Liver (tissue), 9 donors: Measurements from ENCODE around the gene NTM. TPM values are rescaled to one million over a fixed set of nuclear protein-coding genes. Genes with fewer than 3 reads are reported as not detected.

Source experiments
- DNase-seq: peaks from one replicate; pipeline ENCODE4 v3.0.0-alpha.2; 2017; ENCODE audit warnings: low spot score
- H3K27ac ChIP-seq, 2 donors: one replicate each; pipeline ENCODE4 v1.7.0; 2013; ENCODE audit warnings: inconsistent platforms in 2 of 2, low read length in 2 of 2, control low read depth in 1 of 2, low read depth in 1 of 2, mild to moderate bottlenecking in 1 of 2
- H3K27me3 ChIP-seq, 4 donors: one replicate each; pipeline versions ENCODE4 v1.6.1 to v1.7.0; 2013; ENCODE audit warnings: low read length in 3 of 4, inconsistent platforms in 1 of 4, mild to moderate bottlenecking in 1 of 4, moderate library complexity in 1 of 4; ENCODE audit not compliant: control insufficient read depth in 4 of 4, insufficient read depth in 4 of 4
- H3K36me3 ChIP-seq, 4 donors: one replicate each; pipeline versions ENCODE4 v1.6.1 to v1.7.0; 2013; ENCODE audit warnings: low read length in 3 of 4, mild to moderate bottlenecking in 3 of 4, low read depth in 1 of 4, moderate library complexity in 1 of 4; ENCODE audit not compliant: control insufficient read depth in 4 of 4, insufficient read depth in 3 of 4
- H3K4me1 ChIP-seq, 4 donors: one replicate each; pipeline versions ENCODE4 v1.6.1 to v1.7.0; 2013; ENCODE audit warnings: low read length in 3 of 4, mild to moderate bottlenecking in 3 of 4, moderate library complexity in 1 of 4; ENCODE audit not compliant: control insufficient read depth in 4 of 4, insufficient read depth in 4 of 4
- H3K4me3 ChIP-seq, 3 donors: one replicate each; pipeline versions ENCODE4 v1.6.1 to v1.7.0; 2013; ENCODE audit warnings: low read length in 3 of 3, control low read depth in 1 of 3, low read depth in 1 of 3, mild to moderate bottlenecking in 1 of 3
- H3K9ac ChIP-seq, 2 donors: one replicate each; pipeline ENCODE4 v1.7.0; 2013; ENCODE audit warnings: low read length in 2 of 2, mild to moderate bottlenecking in 2 of 2, moderate library complexity in 2 of 2, control low read depth in 1 of 2, low read depth in 1 of 2
- H3K9me3 ChIP-seq, 4 donors: one replicate each; pipeline versions ENCODE4 v1.6.1 to v1.7.0; 2013; ENCODE audit warnings: low read length in 3 of 4; ENCODE audit not compliant: control insufficient read depth in 4 of 4
- ATF3 ChIP-seq: IDR thresholded peaks from 2 replicates; pipeline ENCODE4 v1.6.1; 2016; ENCODE audit warnings: antibody characterized with exemption
- EGR1 ChIP-seq, 2 donors: IDR thresholded peaks; 2 replicates each; pipeline ENCODE4 v1.6.1; 2016 to 2018; ENCODE audit warnings: antibody characterized with exemption in 2 of 2, low read depth in 2 of 2
- FOXA1 ChIP-seq: IDR thresholded peaks from 2 replicates; pipeline ENCODE4 v1.6.1; 2016; ENCODE audit warnings: antibody characterized with exemption
- FOXA2 ChIP-seq: IDR thresholded peaks from 2 replicates; pipeline ENCODE4 v1.6.1; 2016; ENCODE audit warnings: antibody characterized with exemption
- GABPA ChIP-seq, 2 donors: IDR thresholded peaks in 1 of 2; conservative IDR thresholded peaks in 1 of 2; 2 replicates each; pipeline ENCODE4 v1.6.1; 2016; ENCODE audit warnings: antibody characterized with exemption in 2 of 2, mild to moderate bottlenecking in 1 of 2, moderate library complexity in 1 of 2
- HNF4A ChIP-seq, 2 donors: conservative IDR thresholded peaks; 2 replicates each; pipeline ENCODE4 v1.6.1; 2016; ENCODE audit warnings: antibody characterized with exemption in 2 of 2, mild to moderate bottlenecking in 2 of 2
- HNF4G ChIP-seq: IDR thresholded peaks from 2 replicates; pipeline ENCODE4 v1.6.1; 2016; ENCODE audit warnings: antibody characterized with exemption
- RAD21 ChIP-seq, 2 donors: IDR thresholded peaks; 2 replicates each; pipeline ENCODE4 v1.6.1; 2016; ENCODE audit warnings: antibody characterized with exemption in 2 of 2, mild to moderate bottlenecking in 2 of 2
- RXRA ChIP-seq, 2 donors: IDR thresholded peaks; 2 replicates each; pipeline ENCODE4 v1.6.1; 2017 to 2018; ENCODE audit warnings: antibody characterized with exemption in 2 of 2, mild to moderate bottlenecking in 1 of 2
- SP1 ChIP-seq: IDR thresholded peaks from 2 replicates; pipeline ENCODE4 v1.6.1; 2018; ENCODE audit warnings: antibody characterized with exemption, mild to moderate bottlenecking
- TAF1 ChIP-seq: conservative IDR thresholded peaks from 2 replicates; pipeline ENCODE4 v1.6.1; 2016; ENCODE audit warnings: antibody characterized with exemption, mild to moderate bottlenecking
- YY1 ChIP-seq: IDR thresholded peaks from 2 replicates; pipeline ENCODE4 v1.6.1; 2016; ENCODE audit warnings: antibody characterized with exemption, mild to moderate bottlenecking
- whole genome bisulfite sequencing: extraction: QIAGEN DNeasy Blood & Tissue Kit; methylation state at CpG from one replicate; pipeline ENCODE4 v1.1.7; 2013; 5-methylcytosine and 5-hydroxymethylcytosine counted together
- polyA plus RNA-seq, 2 donors: library from polyadenylated mRNA; stranded (reverse) in 1 of 2; unstranded in 1 of 2; fragments of 200-250 nt in 1 of 2; fragments of >200 nt in 1 of 2; fragmentation: Nextera tagmentation in 1 of 2; extraction: Ambion mirVana in 1 of 2; gene quantifications; one replicate each; pipeline versions ENCODE4 v1.2.1 to v1.2.3, GENCODE V29; 2013 to 2015
- total RNA-seq, 2 donors: library from RNA; depleted of rRNA; stranded (reverse); fragments of >200 nt; gene quantifications; one replicate each; pipeline ENCODE4 v1.2.3, GENCODE V29; 2014
- TF ChIP-seq, protein P1 (sequence below): IDR thresholded peaks from 2 replicates; pipeline ENCODE4 v1.6.1; 2016; ENCODE audit warnings: antibody characterized with exemption
- TF ChIP-seq, protein P2 (sequence below): IDR thresholded peaks from 2 replicates; pipeline ENCODE4 v1.6.1; 2016; ENCODE audit warnings: antibody characterized with exemption, mild to moderate bottlenecking
- TF ChIP-seq, protein P3 (sequence below): IDR thresholded peaks from 2 replicates; pipeline ENCODE4 v1.6.1; 2016; ENCODE audit warnings: antibody characterized with exemption
- TF ChIP-seq, protein P4 (sequence below): fragments of 150-350 bp; IDR thresholded peaks from 2 replicates; pipeline ENCODE4 v1.5.1; 2017; ENCODE audit warnings: improper control_type of control experiment, low read depth, low read length; ENCODE audit not compliant: missing input control
- donor health status: healthy.
- donor health status: healthy.
- donor health status: healthy.
- donor health status: healthy.
- donor health status: healthy.

The NTM gene
- total and polyA plus RNA-seq, 4 donors: 0.08 to 1.1 (median 0.08) TPM; not detected in 1

- no peaks in the 10 kb centered on the region for H3K9me3 ChIP-seq
- H3K4me1 ChIP-seq: no peaks in the 10 kb centered on the region
- no peak for DNase-seq
- H3K27ac ChIP-seq: no peak overlapping the region
- H3K36me3 ChIP-seq: no peaks in the 10 kb centered on the region
- WGBS: 57% methylated on average over 1 of the region's 1 CpG
- TF ChIP-seq, protein P1, sequence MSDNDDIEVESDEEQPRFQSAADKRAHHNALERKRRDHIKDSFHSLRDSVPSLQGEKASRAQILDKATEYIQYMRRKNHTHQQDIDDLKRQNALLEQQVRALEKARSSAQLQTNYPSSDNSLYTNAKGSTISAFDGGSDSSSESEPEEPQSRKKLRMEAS: no peak
- TF ChIP-seq EGR1 (IDR thresholded peaks at IDR 0.05; ENCODE audit: low read depth in 2 of 2): no peak
- no peak for TF ChIP-seq GABPA (IDR thresholded peaks at IDR 0.05 in 1 of 2, conservative IDR thresholded peaks at IDR 0.05 in 1 of 2)
- TF ChIP-seq FOXA1: no peak
- TF ChIP-seq, protein P2, sequence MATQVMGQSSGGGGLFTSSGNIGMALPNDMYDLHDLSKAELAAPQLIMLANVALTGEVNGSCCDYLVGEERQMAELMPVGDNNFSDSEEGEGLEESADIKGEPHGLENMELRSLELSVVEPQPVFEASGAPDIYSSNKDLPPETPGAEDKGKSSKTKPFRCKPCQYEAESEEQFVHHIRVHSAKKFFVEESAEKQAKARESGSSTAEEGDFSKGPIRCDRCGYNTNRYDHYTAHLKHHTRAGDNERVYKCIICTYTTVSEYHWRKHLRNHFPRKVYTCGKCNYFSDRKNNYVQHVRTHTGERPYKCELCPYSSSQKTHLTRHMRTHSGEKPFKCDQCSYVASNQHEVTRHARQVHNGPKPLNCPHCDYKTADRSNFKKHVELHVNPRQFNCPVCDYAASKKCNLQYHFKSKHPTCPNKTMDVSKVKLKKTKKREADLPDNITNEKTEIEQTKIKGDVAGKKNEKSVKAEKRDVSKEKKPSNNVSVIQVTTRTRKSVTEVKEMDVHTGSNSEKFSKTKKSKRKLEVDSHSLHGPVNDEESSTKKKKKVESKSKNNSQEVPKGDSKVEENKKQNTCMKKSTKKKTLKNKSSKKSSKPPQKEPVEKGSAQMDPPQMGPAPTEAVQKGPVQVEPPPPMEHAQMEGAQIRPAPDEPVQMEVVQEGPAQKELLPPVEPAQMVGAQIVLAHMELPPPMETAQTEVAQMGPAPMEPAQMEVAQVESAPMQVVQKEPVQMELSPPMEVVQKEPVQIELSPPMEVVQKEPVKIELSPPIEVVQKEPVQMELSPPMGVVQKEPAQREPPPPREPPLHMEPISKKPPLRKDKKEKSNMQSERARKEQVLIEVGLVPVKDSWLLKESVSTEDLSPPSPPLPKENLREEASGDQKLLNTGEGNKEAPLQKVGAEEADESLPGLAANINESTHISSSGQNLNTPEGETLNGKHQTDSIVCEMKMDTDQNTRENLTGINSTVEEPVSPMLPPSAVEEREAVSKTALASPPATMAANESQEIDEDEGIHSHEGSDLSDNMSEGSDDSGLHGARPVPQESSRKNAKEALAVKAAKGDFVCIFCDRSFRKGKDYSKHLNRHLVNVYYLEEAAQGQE: no peak
- no peak for TF ChIP-seq RAD21 (IDR thresholded peaks at IDR 0.05)
- TF ChIP-seq HNF4G: no peak
- TF ChIP-seq, protein P3, sequence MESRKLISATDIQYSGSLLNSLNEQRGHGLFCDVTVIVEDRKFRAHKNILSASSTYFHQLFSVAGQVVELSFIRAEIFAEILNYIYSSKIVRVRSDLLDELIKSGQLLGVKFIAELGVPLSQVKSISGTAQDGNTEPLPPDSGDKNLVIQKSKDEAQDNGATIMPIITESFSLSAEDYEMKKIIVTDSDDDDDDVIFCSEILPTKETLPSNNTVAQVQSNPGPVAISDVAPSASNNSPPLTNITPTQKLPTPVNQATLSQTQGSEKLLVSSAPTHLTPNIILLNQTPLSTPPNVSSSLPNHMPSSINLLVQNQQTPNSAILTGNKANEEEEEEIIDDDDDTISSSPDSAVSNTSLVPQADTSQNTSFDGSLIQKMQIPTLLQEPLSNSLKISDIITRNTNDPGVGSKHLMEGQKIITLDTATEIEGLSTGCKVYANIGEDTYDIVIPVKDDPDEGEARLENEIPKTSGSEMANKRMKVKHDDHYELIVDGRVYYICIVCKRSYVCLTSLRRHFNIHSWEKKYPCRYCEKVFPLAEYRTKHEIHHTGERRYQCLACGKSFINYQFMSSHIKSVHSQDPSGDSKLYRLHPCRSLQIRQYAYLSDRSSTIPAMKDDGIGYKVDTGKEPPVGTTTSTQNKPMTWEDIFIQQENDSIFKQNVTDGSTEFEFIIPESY: no peak
- no peak for TF ChIP-seq ATF3
- TF ChIP-seq HNF4A (conservative IDR thresholded peaks at IDR 0.05): no peak
- TF ChIP-seq TAF1: no peak
- TF ChIP-seq FOXA2: no peak
- TF ChIP-seq RXRA (IDR thresholded peaks at IDR 0.05): no peak
- no peak for TF ChIP-seq SP1
- no peak overlapping the region for H3K4me3 ChIP-seq
- no peak overlapping the region for H3K9ac ChIP-seq
- H3K27me3 ChIP-seq: peaks cover 0 to 9% (median 1%) of the 10 kb centered on the region in 4 donors
These were observed 637.8 kb downstream of the NTM start for GRCh38 chr11:132008226-132008625.

DNA sequence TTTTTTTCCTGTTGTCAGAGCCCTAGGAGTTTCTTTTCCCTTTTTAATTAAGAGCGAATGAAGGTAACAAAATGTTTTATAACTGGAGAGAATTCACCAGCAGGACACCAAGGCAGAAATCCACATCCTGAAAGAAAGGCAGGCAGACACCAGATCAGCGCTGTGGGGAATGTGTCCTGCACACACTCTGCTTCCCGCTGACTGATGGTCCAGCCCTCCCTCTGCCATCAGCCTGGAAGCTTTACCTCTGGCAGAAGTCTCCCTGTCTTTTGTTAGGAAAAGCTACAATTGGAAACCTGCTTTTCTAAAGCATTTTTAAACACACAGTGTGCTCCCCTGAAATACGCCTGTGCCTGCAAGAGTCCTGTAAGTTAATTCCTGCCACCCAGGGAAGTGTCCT is 638.5 kb downstream of the NTM start:
- peaks cover 0 to 9% (median 1%) of the 10 kb centered on the region in 4 donors for H3K27me3 ChIP-seq
- WGBS: 35% methylated on average over 4 of the region's 4 CpGs
- H3K27ac ChIP-seq: no peak overlapping the region
- DNase-seq: no peak
- no peaks in the 10 kb centered on the region for H3K36me3 ChIP-seq
- H3K9me3 ChIP-seq: no peaks in the 10 kb centered on the region
- no peaks in the 10 kb centered on the region for H3K4me1 ChIP-seq
- no peak overlapping the region for H3K4me3 ChIP-seq
- H3K9ac ChIP-seq: no peak overlapping the region
- TF ChIP-seq, protein P1: no peak
- TF ChIP-seq FOXA2 (no peak), RXRA (IDR thresholded peaks at IDR 0.05) (no peak), GABPA (IDR thresholded peaks at IDR 0.05 in 1 of 2, conservative IDR thresholded peaks at IDR 0.05 in 1 of 2) (no peak), TAF1 (no peak), EGR1 (IDR thresholded peaks at IDR 0.05; ENCODE audit: low read depth in 2 of 2) (no peak), YY1 (no peak), HNF4G (no peak), ATF3 (no peak), RAD21 (IDR thresholded peaks at IDR 0.05) (no peak), HNF4A (conservative IDR thresholded peaks at IDR 0.05) (no peak), SP1 (no peak)
- TF ChIP-seq, protein P3: no peak
- TF ChIP-seq, protein P4, sequence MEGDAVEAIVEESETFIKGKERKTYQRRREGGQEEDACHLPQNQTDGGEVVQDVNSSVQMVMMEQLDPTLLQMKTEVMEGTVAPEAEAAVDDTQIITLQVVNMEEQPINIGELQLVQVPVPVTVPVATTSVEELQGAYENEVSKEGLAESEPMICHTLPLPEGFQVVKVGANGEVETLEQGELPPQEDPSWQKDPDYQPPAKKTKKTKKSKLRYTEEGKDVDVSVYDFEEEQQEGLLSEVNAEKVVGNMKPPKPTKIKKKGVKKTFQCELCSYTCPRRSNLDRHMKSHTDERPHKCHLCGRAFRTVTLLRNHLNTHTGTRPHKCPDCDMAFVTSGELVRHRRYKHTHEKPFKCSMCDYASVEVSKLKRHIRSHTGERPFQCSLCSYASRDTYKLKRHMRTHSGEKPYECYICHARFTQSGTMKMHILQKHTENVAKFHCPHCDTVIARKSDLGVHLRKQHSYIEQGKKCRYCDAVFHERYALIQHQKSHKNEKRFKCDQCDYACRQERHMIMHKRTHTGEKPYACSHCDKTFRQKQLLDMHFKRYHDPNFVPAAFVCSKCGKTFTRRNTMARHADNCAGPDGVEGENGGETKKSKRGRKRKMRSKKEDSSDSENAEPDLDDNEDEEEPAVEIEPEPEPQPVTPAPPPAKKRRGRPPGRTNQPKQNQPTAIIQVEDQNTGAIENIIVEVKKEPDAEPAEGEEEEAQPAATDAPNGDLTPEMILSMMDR: no peak
- TF ChIP-seq, protein P2: no peak
